HCT116 (cell line): ENCODE measurements around the gene TMEM145. TPM values are rescaled to one million over a fixed set of nuclear protein-coding genes. Genes with fewer than 3 reads are reported as not detected.
A peak's percentile ranks its signal among the peaks of the same experiment; 100 is the strongest.

Experiments used
- ATAC-seq: fragments of 200-7000 bp; cut with Tn5 transposase; 2 replicates; pipeline ENCODE4 v1.9.1; 2020; ENCODE audit warnings: mild to moderate bottlenecking, moderate library complexity
- BruUV-seq: library from RNA; stranded (reverse); fragments of 400-500 nt; replicated peaks from 2 replicates; lab custom pipeline; 2021; lab: Mats Ljungman, UMichigan
- CTCF ChIA-PET: fragments of 300-600 bp; sonication (Branson Sonifier 250); formaldehyde crosslinking; loops from one replicate; lab custom pipeline; 2021; ENCODE audit warnings: antibody characterized with exemption; lab: Charles Lee
- POLR2A ChIA-PET: fragments of 300-600, 350-600 bp; sonication (Branson Sonifier 250); formaldehyde crosslinking; loops from one replicate; lab custom pipeline; 2021; ENCODE audit warnings: antibody characterized with exemption; lab: Charles Lee
- RAD21 ChIA-PET, 2 experiments: fragments of 300-600 bp; sonication (Branson Sonifier 250); formaldehyde crosslinking; loops; one replicate each; lab custom pipeline; 2023; ENCODE audit warnings: low total read pairs in 2 of 2; ENCODE audit not compliant: uncharacterized antibody in 2 of 2, unreplicated experiment in 2 of 2, low non-redundant PET in 1 of 2; lab: Charles Lee
- DNase-seq: peaks from one replicate; pipeline ENCODE4 v3.0.0-alpha.2; 2010; ENCODE audit warnings: low read depth, low spot score
- H2AFZ ChIP-seq: fragments of 200-600 bp; shearing (Covaris generic), sonication (generic); 2 replicates; pipeline ENCODE4 v1.6.1; 2017; ENCODE audit warnings: low read depth, mixed run types, mixed read lengths, antibody characterized with exemption, low read length; ENCODE audit not compliant: poor library complexity, severe bottlenecking
- H3K27ac ChIP-seq: 2 replicates; pipeline ENCODE4 v1.5.1; 2012; ENCODE audit warnings: low read depth, low read length
- H3K27me3 ChIP-seq: fragments of 200-600 bp; sonication (generic); 2 replicates; pipeline ENCODE4 v1.6.1; 2016; ENCODE audit warnings: mixed run types, low read length, mixed read lengths; ENCODE audit not compliant: insufficient read depth
- H3K36me3 ChIP-seq, 2 experiments: fragments of 200-500 bp in 1 of 2; fragments of 200-600 bp in 1 of 2; sonication (Bioruptor generic) in 1 of 2; sonication (generic) in 1 of 2; 2 replicates each; pipeline versions ENCODE4 v1.5.1 to v1.6.1; 2014 to 2016; ENCODE audit warnings: low read length in 2 of 2, inconsistent platforms in 1 of 2, mixed read lengths in 1 of 2, mixed run types in 1 of 2; ENCODE audit not compliant: insufficient read depth in 2 of 2, control insufficient read depth in 1 of 2
- H3K4me1 ChIP-seq, 2 experiments: fragments of 200-600 bp in 1 of 2; sonication (generic) in 1 of 2; 2 replicates each; pipeline versions ENCODE4 v1.5.1 to v1.6.1; 2012 to 2017; ENCODE audit warnings: low read length in 2 of 2, inconsistent platforms in 1 of 2, mild to moderate bottlenecking in 1 of 2, mixed read lengths in 1 of 2, mixed run types in 1 of 2, moderate library complexity in 1 of 2; ENCODE audit not compliant: insufficient read depth in 2 of 2, control insufficient read depth in 1 of 2
- H3K4me2 ChIP-seq: fragments of 200-600 bp; sonication (generic); 2 replicates; pipeline ENCODE4 v1.6.1; 2017; ENCODE audit warnings: mixed run types, low read length, mixed read lengths
- H3K4me3 ChIP-seq, 2 experiments: fragments of 200-600 bp in 1 of 2; sonication (generic) in 1 of 2; replicated peaks in 1 of 2; 2 replicates each; pipeline ENCODE4 v1.5.1; 2011 to 2016; ENCODE audit warnings: low read length in 2 of 2, control low read depth in 1 of 2, low read depth in 1 of 2, mild to moderate bottlenecking in 1 of 2, mixed read lengths in 1 of 2, mixed run types in 1 of 2
- H3K79me2 ChIP-seq: fragments of 200-600 bp; sonication (generic); 2 replicates; pipeline ENCODE4 v1.6.1; 2017; ENCODE audit warnings: mild to moderate bottlenecking, mixed run types, low read length, moderate library complexity, mixed read lengths; ENCODE audit not compliant: insufficient read depth
- H3K9ac ChIP-seq: fragments of 200-600 bp; sonication (generic); 2 replicates; pipeline ENCODE4 v1.6.1; 2016; ENCODE audit warnings: low read length, mixed read lengths
- H3K9me2 ChIP-seq: fragments of 200-600 bp; sonication (generic), shearing (Covaris generic); 2 replicates; pipeline ENCODE4 v1.6.1; 2017; ENCODE audit warnings: mixed run types, mild to moderate bottlenecking, moderate library complexity; ENCODE audit not compliant: insufficient read depth
- H3K9me3 ChIP-seq, 2 experiments: fragments of 200-500 bp in 1 of 2; fragments of 200-600 bp in 1 of 2; sonication (Bioruptor generic) in 1 of 2; sonication (generic) in 1 of 2; 2 replicates each; pipeline ENCODE4 v1.6.1; 2014 to 2017; ENCODE audit warnings: low read length in 2 of 2, mixed read lengths in 2 of 2, inconsistent platforms in 1 of 2, low read depth in 1 of 2, mild to moderate bottlenecking in 1 of 2, mixed run types in 1 of 2, moderate library complexity in 1 of 2; ENCODE audit not compliant: control insufficient read depth in 1 of 2, insufficient read depth in 1 of 2
- H4K20me1 ChIP-seq: fragments of 200-600 bp; sonication (generic), shearing (Covaris generic); 2 replicates; pipeline ENCODE4 v1.6.1; 2017; ENCODE audit warnings: mixed run types, mild to moderate bottlenecking, moderate library complexity; ENCODE audit not compliant: insufficient read depth
- CBX3 ChIP-seq: IDR thresholded peaks from 2 replicates; pipeline ENCODE4 v1.6.1; 2012; ENCODE audit warnings: low read depth
- CEBPB ChIP-seq: IDR thresholded peaks from 2 replicates; pipeline ENCODE4 v1.6.1; 2012; ENCODE audit warnings: low read depth
- ELF1 ChIP-seq: IDR thresholded peaks from 2 replicates; pipeline ENCODE4 v1.6.1; 2012; ENCODE audit warnings: low read depth, borderline replicate concordance
- EZH2 ChIP-seq: fragments of 200-600 bp; sonication (generic); IDR thresholded peaks from 2 replicates; pipeline ENCODE4 v1.6.1; 2017; ENCODE audit warnings: antibody characterized with exemption, mixed run types
- FOSL1 ChIP-seq: IDR thresholded peaks from 2 replicates; pipeline ENCODE4 v1.6.1; 2012; ENCODE audit warnings: low read depth
- POLR2A ChIP-seq: IDR thresholded peaks from 2 replicates; pipeline ENCODE4 v1.7.0; 2011; ENCODE audit warnings: borderline replicate concordance; ENCODE audit not compliant: insufficient read depth, insufficient read length; ENCODE audit errors: extremely low read depth
- POLR2AphosphoS5 ChIP-seq: IDR thresholded peaks from 2 replicates; pipeline ENCODE4 v1.6.1; 2011; ENCODE audit warnings: mild to moderate bottlenecking, low read depth, low read length, moderate library complexity
- RAD21 ChIP-seq: IDR thresholded peaks from 2 replicates; pipeline ENCODE4 v1.6.1; 2012; ENCODE audit warnings: low read depth, mild to moderate bottlenecking
- SP1 ChIP-seq: IDR thresholded peaks from 2 replicates; pipeline ENCODE4 v1.6.1; 2012; ENCODE audit warnings: low read depth
- SRF ChIP-seq: IDR thresholded peaks from 2 replicates; pipeline ENCODE4 v1.6.1; 2012; ENCODE audit warnings: low read depth
- TCF7L2 ChIP-seq: IDR thresholded peaks from 2 replicates; pipeline ENCODE4 v1.7.0; 2011; ENCODE audit warnings: borderline replicate concordance, inconsistent platforms; ENCODE audit not compliant: insufficient read depth, insufficient read length; ENCODE audit errors: extremely low read depth
- YY1 ChIP-seq: IDR thresholded peaks from 2 replicates; pipeline ENCODE4 v1.6.1; 2011; ENCODE audit warnings: low read length, low read depth, moderate library complexity, mild to moderate bottlenecking; ENCODE audit not compliant: insufficient replicate concordance; ENCODE audit errors: extremely low read depth
- ZFX ChIP-seq: fragments of 450-650 bp; IDR thresholded peaks from 2 replicates; pipeline ENCODE4 v1.6.1; 2017
- ZNF274 ChIP-seq: fragments of 200-500 bp; sonication (Bioruptor generic); IDR thresholded peaks from 2 replicates; pipeline ENCODE4 v1.6.1; 2014; ENCODE audit warnings: mild to moderate bottlenecking, low read depth, low read length, inconsistent platforms
- intact Hi-C: fragments of 100-400 bp; cut with micrococcal nuclease; formaldehyde crosslinking; loops from 2 replicates; pipeline ENCODE4 v1.10.0; 2022
- total RNA-seq: library from RNA; stranded (reverse); gene quantifications from one replicate; pipeline ENCODE4 v1.2.1, GENCODE V29; 2021; ENCODE audit not compliant: unreplicated experiment
- TF ChIP-seq, protein P1 (sequence below): IDR thresholded peaks from 2 replicates; pipeline ENCODE4 v1.6.1; 2012
- TF ChIP-seq, protein P2 (sequence below), 3 experiments: fragments of 200-600 bp in 1 of 3; sonication (generic) in 1 of 3; IDR thresholded peaks in 2 of 3; conservative IDR thresholded peaks in 1 of 3; 2 replicates each; pipeline ENCODE4 v1.5.1; 2012 to 2017; ENCODE audit warnings: low read depth in 2 of 3, low read length in 2 of 3, antibody characterized with exemption in 1 of 3, borderline replicate concordance in 1 of 3, control low read depth in 1 of 3, mild to moderate bottlenecking in 1 of 3, mixed read lengths in 1 of 3, mixed run types in 1 of 3, moderate library complexity in 1 of 3; ENCODE audit not compliant: insufficient read depth in 1 of 3
- TF ChIP-seq, protein P3 (sequence below): IDR thresholded peaks from 2 replicates; pipeline ENCODE4 v1.6.1; 2011; ENCODE audit warnings: mild to moderate bottlenecking, low read length, moderate library complexity; ENCODE audit not compliant: insufficient replicate concordance; ENCODE audit errors: extremely low read depth
- TF ChIP-seq, protein P4 (sequence below): IDR thresholded peaks from 2 replicates; pipeline ENCODE4 v1.6.1; 2012

Gene TMEM145
- total RNA-seq, 1 experiment from 2014 or later = 7.2 TPM

DNA sequence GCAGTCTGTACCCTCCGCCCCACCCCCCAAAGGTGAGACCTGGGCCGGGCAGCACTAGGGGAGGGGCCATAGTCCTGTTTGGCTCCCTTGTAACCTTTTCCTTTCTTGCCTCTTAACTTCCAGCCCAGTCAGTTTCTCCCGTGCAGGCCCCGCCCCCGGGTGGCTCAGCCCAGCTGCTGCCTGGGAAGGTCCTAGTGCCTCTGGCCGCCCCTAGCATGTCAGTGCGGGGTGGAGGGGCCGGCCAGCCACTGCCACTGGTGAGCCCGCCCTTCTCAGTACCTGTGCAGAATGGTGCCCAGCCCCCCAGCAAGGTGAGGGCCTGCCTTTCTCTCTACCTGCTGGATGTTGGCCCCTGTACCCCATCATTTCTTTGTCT lies 21.7 kb upstream of the TMEM145 start:
- Histone ChIP-seq H3K9me3 (no peaks in the 10 kb centered on the region), H3K9me2 (no peaks in the 10 kb centered on the region), H3K27me3 (no peaks in the 10 kb centered on the region), H4K20me1 (no peaks in the 10 kb centered on the region), H3K4me3 (no peak overlapping the region), H3K9ac (no peak overlapping the region), H3K27ac (peak overlapping the region; percentile 35; the same call in 1 of the 2 replicates), H3K4me1 (peaks cover 9 to 26% of the 10 kb centered on the region in 2 experiments; a peak in 3 of 4 replicates), H3K4me2 (no peak overlapping the region; the same call in 1 of the 2 replicates), H3K36me3 (peaks cover 18 to 21% of the 10 kb centered on the region in 2 experiments), H2AFZ (no peak overlapping the region), H3K79me2 (peaks cover under 1% of the 10 kb centered on the region; the same call in 1 of the 2 replicates)
- TF ChIP-seq POLR2A = no peak
- TF ChIP-seq POLR2AphosphoS5 = no peak
- no peak for TF ChIP-seq CBX3
- TF ChIP-seq, protein P1, sequence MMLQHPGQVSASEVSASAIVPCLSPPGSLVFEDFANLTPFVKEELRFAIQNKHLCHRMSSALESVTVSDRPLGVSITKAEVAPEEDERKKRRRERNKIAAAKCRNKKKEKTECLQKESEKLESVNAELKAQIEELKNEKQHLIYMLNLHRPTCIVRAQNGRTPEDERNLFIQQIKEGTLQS = no peak
- no peak for TF ChIP-seq EZH2
- TF ChIP-seq FOSL1 = no peak
- TF ChIP-seq RAD21 = no peak
- no peak for TF ChIP-seq ELF1
- no peak for TF ChIP-seq YY1
- TF ChIP-seq, protein P2, sequence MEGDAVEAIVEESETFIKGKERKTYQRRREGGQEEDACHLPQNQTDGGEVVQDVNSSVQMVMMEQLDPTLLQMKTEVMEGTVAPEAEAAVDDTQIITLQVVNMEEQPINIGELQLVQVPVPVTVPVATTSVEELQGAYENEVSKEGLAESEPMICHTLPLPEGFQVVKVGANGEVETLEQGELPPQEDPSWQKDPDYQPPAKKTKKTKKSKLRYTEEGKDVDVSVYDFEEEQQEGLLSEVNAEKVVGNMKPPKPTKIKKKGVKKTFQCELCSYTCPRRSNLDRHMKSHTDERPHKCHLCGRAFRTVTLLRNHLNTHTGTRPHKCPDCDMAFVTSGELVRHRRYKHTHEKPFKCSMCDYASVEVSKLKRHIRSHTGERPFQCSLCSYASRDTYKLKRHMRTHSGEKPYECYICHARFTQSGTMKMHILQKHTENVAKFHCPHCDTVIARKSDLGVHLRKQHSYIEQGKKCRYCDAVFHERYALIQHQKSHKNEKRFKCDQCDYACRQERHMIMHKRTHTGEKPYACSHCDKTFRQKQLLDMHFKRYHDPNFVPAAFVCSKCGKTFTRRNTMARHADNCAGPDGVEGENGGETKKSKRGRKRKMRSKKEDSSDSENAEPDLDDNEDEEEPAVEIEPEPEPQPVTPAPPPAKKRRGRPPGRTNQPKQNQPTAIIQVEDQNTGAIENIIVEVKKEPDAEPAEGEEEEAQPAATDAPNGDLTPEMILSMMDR (IDR thresholded peaks at IDR 0.05 in 2 of 3, conservative IDR thresholded peaks at IDR 0.05 in 1 of 3; ENCODE audit: borderline replicate concordance in 1 of 3, insufficient read depth in 1 of 3, low read depth in 2 of 3, low read length in 2 of 3) = no peak
- TF ChIP-seq ZFX = no peak
- no peak for TF ChIP-seq ZNF274
- TF ChIP-seq SRF = no peak
- TF ChIP-seq, protein P3, sequence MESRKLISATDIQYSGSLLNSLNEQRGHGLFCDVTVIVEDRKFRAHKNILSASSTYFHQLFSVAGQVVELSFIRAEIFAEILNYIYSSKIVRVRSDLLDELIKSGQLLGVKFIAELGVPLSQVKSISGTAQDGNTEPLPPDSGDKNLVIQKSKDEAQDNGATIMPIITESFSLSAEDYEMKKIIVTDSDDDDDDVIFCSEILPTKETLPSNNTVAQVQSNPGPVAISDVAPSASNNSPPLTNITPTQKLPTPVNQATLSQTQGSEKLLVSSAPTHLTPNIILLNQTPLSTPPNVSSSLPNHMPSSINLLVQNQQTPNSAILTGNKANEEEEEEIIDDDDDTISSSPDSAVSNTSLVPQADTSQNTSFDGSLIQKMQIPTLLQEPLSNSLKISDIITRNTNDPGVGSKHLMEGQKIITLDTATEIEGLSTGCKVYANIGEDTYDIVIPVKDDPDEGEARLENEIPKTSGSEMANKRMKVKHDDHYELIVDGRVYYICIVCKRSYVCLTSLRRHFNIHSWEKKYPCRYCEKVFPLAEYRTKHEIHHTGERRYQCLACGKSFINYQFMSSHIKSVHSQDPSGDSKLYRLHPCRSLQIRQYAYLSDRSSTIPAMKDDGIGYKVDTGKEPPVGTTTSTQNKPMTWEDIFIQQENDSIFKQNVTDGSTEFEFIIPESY = no peak
- no peak for TF ChIP-seq SP1
- TF ChIP-seq, protein P4, sequence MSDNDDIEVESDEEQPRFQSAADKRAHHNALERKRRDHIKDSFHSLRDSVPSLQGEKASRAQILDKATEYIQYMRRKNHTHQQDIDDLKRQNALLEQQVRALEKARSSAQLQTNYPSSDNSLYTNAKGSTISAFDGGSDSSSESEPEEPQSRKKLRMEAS = no peak
- TF ChIP-seq TCF7L2 = no peak
- no peak for TF ChIP-seq CEBPB
- ATAC-seq (peak; percentile 25), DNase-seq (no peak)
- intact Hi-C loops = no loop called here
- no TSS peak for BruUV-seq
- ChIA-PET CTCF (interaction anchor here (4.2 kb wide), 1 partner anchor 46 kb away, joined by 17 read pairs; no protein-coding TSS in a partner anchor), RAD21 (no interaction called here), POLR2A (no interaction called here)
